Measurements from ENCODE around the gene DMD. TPM values are rescaled to one million over a fixed set of nuclear protein-coding genes. Genes with fewer than 3 reads are reported as not detected.

DMD gene
- polyA plus RNA-seq, 3 donors, result 0.23 TPM; not detected in 2

GRCh38 chrX:31302573-31303075, 1908.7 kb downstream of the DMD start:
- peaks cover 2 to 11% (median 4%) of the 10 kb centered on the region in 3 donors for H3K27me3 Mint-ChIP-seq (ENCODE audit: low read depth in 3 of 3)
- Histone ChIP-seq H3K27me3 (ENCODE audit: control insufficient read depth in 2 of 2, insufficient read depth in 2 of 2, low read length in 2 of 2) (no peaks in the 10 kb centered on the region), H3K4me1 (ENCODE audit: control insufficient read depth in 1 of 2, insufficient read depth in 2 of 2, low read length in 2 of 2) (no peaks in the 10 kb centered on the region), H3K4me3 (replicated peaks in 1 of 3; ENCODE audit: low read depth in 2 of 3, low read length in 3 of 3) (no peak overlapping the region), H4K20me1 (ENCODE audit: insufficient read depth, low read length) (no peaks in the 10 kb centered on the region), H3K9me3 (replicated peaks in 1 of 2; ENCODE audit: control insufficient read depth in 1 of 2, insufficient read depth in 1 of 2, low read length in 2 of 2) (no peaks in the 10 kb centered on the region), H3K9ac (ENCODE audit: insufficient read depth, low read length, poor library complexity, severe bottlenecking) (no peak overlapping the region), H3K4me2 (replicated peaks; ENCODE audit: extremely low read depth, low read length, poor library complexity, severe bottlenecking) (no peak overlapping the region), H3K79me2 (ENCODE audit: insufficient read depth, low read length) (no peaks in the 10 kb centered on the region), H3K27ac (ENCODE audit: low read depth in 1 of 2, low read length in 2 of 2) (no peak overlapping the region), H2AFZ (ENCODE audit: insufficient read depth, low read depth, low read length, poor library complexity, severe bottlenecking) (no peak overlapping the region), H3K36me3 (replicated peaks in 1 of 2; ENCODE audit: control insufficient read depth in 1 of 2, insufficient read depth in 2 of 2, low read length in 2 of 2) (no peaks in the 10 kb centered on the region)
- no CpG with 5 or more reads among the region's 1 CpG for WGBS (ENCODE audit: insufficient coverage)
- DNase-seq, result no peak
- H3K9me3 Mint-ChIP-seq, result peaks cover 0 to 5% (median 4%) of the 10 kb centered on the region in 7 donors
- H3K27ac Mint-ChIP-seq, result no peak overlapping the region
- no peaks in the 10 kb centered on the region for H3K4me1 Mint-ChIP-seq
- TF ChIP-seq CTCF (IDR thresholded peaks at IDR 0.05), result no peak
- no peak overlapping the region for H3K4me3 Mint-ChIP-seq
- H3K36me3 Mint-ChIP-seq, result no peaks in the 10 kb centered on the region
- intact Hi-C loops (cut with micrococcal nuclease), result no loop called here

DNA sequence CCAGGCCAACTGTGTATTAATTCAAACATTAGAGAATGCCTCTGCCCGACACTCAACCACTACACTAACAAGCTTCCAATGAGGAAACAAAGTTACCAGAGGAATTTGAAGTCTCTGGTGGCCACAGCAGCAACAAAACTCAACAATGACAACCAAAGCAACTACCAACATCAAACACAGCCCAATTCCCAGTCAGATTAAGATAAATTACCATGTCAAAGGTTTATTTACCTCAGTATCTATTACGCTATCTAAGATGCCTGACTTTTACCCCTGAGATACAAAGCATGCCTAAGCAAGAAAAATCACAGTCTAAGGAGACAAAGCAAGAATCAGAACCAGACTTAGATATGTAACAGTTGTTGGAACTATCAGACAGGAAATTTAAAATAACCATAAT, 1909.4 kb downstream of the DMD start:
- Mint-ChIP-seq H3K27me3 (ENCODE audit: low read depth in 3 of 3) (peaks cover 2 to 11% (median 4%) of the 10 kb centered on the region in 3 donors), H3K9me3 (peaks cover 0 to 5% (median 4%) of the 10 kb centered on the region in 7 donors), H3K4me3 (no peak overlapping the region), H3K36me3 (no peaks in the 10 kb centered on the region), H3K27ac (no peak overlapping the region), H3K4me1 (no peaks in the 10 kb centered on the region)
- WGBS (ENCODE audit: insufficient coverage), result 86% methylated on average over 1 of the region's 2 CpGs
- no peak overlapping the region for H2AFZ ChIP-seq (ENCODE audit: insufficient read depth, low read depth, low read length, poor library complexity, severe bottlenecking)
- no peak overlapping the region for H3K4me3 ChIP-seq (replicated peaks in 1 of 3; ENCODE audit: low read depth in 2 of 3, low read length in 3 of 3)
- H3K9me3 ChIP-seq (replicated peaks in 1 of 2; ENCODE audit: control insufficient read depth in 1 of 2, insufficient read depth in 1 of 2, low read length in 2 of 2), result no peaks in the 10 kb centered on the region
- intact Hi-C loops (cut with micrococcal nuclease), result no loop called here
- H3K36me3 ChIP-seq (replicated peaks in 1 of 2; ENCODE audit: control insufficient read depth in 1 of 2, insufficient read depth in 2 of 2, low read length in 2 of 2), result no peaks in the 10 kb centered on the region
- no peaks in the 10 kb centered on the region for H3K4me1 ChIP-seq (ENCODE audit: control insufficient read depth in 1 of 2, insufficient read depth in 2 of 2, low read length in 2 of 2)
- no peak for TF ChIP-seq CTCF (IDR thresholded peaks at IDR 0.05)
- DNase-seq, result no peak
- no peak overlapping the region for H3K9ac ChIP-seq (ENCODE audit: insufficient read depth, low read length, poor library complexity, severe bottlenecking)
- H3K27me3 ChIP-seq (ENCODE audit: control insufficient read depth in 2 of 2, insufficient read depth in 2 of 2, low read length in 2 of 2), result no peaks in the 10 kb centered on the region
- H3K79me2 ChIP-seq (ENCODE audit: insufficient read depth, low read length), result no peaks in the 10 kb centered on the region
- H3K27ac ChIP-seq (ENCODE audit: low read depth in 1 of 2, low read length in 2 of 2), result no peak overlapping the region
- no peaks in the 10 kb centered on the region for H4K20me1 ChIP-seq (ENCODE audit: insufficient read depth, low read length)
- no peak overlapping the region for H3K4me2 ChIP-seq (replicated peaks; ENCODE audit: extremely low read depth, low read length, poor library complexity, severe bottlenecking)

Data from CD14-positive monocyte (primary cell).